ENCODE data around the gene SCUBE1. TPM values are rescaled to one million over a fixed set of nuclear protein-coding genes. Genes with fewer than 3 reads are reported as not detected.

The SCUBE1 gene
- polyA plus RNA-seq, 1 of the 3 experiments (the other 2 are of a cell fraction), result 0.56 TPM

DNA sequence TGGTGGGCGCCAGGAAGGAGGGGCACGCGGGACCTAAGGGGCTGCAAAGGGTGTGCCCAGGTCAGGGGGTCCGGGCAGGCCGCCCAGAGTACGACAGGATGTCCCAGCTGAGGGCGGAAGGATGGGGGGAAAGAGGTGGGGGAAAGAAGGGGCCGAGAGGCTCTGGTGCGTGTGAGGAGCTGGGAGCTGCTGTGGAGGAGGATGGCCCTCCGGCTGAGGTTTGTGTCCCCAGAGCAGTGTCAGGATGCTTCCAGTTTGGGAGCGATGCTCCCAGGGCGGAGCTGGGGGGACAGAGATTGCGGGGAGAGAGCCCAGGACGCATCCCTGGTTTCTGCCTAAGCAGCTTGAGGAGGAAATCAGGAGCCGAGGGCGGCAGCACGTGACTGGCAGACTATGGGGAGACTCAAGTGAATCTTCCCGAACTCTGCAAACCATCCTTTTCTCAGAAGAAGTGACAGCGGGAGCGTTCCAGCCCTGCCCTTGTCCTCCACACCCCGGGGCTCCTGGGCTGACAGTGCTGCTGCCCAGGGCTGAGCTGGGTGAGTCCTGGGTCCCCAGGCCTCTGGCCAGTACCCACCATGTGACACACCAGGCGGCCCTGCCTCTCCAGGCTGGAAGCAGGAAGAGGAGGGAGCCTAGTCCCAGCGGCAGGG lies 136.5 kb downstream of the SCUBE1 start:
- no peak overlapping the region for H2AFZ ChIP-seq (ENCODE audit: low read depth)
- H3K4me3 ChIP-seq (ENCODE audit: low read depth in 2 of 2, low read length in 1 of 2), result no peak overlapping the region
- no peaks in the 10 kb centered on the region for H3K27me3 ChIP-seq (ENCODE audit: insufficient read depth)
- H3K4me1 ChIP-seq (ENCODE audit: control insufficient read depth in 1 of 2, insufficient read depth in 2 of 2, low read depth in 1 of 2, low read length in 1 of 2), result no peaks in the 10 kb centered on the region
- H3K9me2 ChIP-seq, result no peaks in the 10 kb centered on the region
- TF ChIP-seq RAD21 (IDR thresholded peaks at IDR 0.05; ENCODE audit: low read length) (no peak), EZH2phosphoT487 (IDR thresholded peaks at IDR 0.05; ENCODE audit: borderline replicate concordance, low read depth) (no peak)
- H3K36me3 ChIP-seq (replicated peaks in 1 of 2; ENCODE audit: control insufficient read depth in 1 of 2, insufficient read depth in 2 of 2, low read length in 1 of 2), result no peaks in the 10 kb centered on the region
- no peaks in the 10 kb centered on the region for H3K9me3 ChIP-seq
- WGBS (ENCODE audit: low lambda C conversion rate), result 69% methylated on average over 15 of the region's 23 CpGs
- no peaks in the 10 kb centered on the region for H4K20me1 ChIP-seq (ENCODE audit: insufficient read depth)
- POLR2A ChIA-PET, result no interaction called here
- H3K9ac ChIP-seq, result no peak overlapping the region
- H3K4me2 ChIP-seq, result no peak overlapping the region
- no peak for DNase-seq
- CTCF ChIA-PET, result no interaction called here
- no peaks in the 10 kb centered on the region for H3K79me2 ChIP-seq (ENCODE audit: insufficient read depth)
- H3F3A ChIP-seq (replicated peaks; ENCODE audit: insufficient read depth), result no peaks in the 10 kb centered on the region
- no peak overlapping the region for H3K27ac ChIP-seq (ENCODE audit: low read depth in 2 of 2, low read length in 1 of 2)

DNA sequence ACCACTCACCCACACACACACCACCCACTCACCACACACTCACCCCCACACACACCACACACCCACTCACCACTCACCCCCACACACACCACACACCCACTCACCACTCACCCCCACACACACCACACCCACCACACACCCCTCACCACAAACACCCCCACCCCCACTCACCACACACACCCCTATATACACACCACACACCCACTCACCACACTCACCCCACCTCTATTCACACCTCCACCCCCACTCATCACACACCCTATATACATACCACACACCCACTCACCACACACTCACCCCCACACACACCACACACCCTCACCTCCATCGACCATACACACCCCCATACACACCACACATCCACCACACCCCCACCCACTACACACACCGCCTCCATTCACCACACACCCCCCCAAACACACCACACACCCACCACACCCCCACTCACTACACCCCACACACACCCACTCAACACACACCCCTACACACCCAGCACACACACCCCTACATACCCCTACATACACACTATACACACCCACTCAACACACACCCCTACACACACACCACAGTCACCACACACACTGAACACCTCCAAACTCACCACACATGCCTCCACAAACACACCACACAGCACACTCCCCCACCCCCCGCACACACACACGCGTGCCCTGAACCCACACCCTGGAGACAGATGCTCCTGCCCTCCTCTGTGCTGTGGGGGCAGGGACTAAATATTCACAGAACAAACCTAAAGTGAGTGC lies 137.2 kb downstream of the SCUBE1 start:
- Histone ChIP-seq H3K27ac (ENCODE audit: low read depth in 2 of 2, low read length in 1 of 2) (no peak overlapping the region), H3K4me1 (ENCODE audit: control insufficient read depth in 1 of 2, insufficient read depth in 2 of 2, low read depth in 1 of 2, low read length in 1 of 2) (no peaks in the 10 kb centered on the region), H2AFZ (ENCODE audit: low read depth) (no peak overlapping the region), H3K9ac (no peak overlapping the region), H3K4me2 (no peak overlapping the region), H3K36me3 (replicated peaks in 1 of 2; ENCODE audit: control insufficient read depth in 1 of 2, insufficient read depth in 2 of 2, low read length in 1 of 2) (no peaks in the 10 kb centered on the region), H3K27me3 (ENCODE audit: insufficient read depth) (no peaks in the 10 kb centered on the region), H3F3A (replicated peaks; ENCODE audit: insufficient read depth) (no peaks in the 10 kb centered on the region), H4K20me1 (ENCODE audit: insufficient read depth) (no peaks in the 10 kb centered on the region), H3K79me2 (ENCODE audit: insufficient read depth) (no peaks in the 10 kb centered on the region), H3K9me3 (no peaks in the 10 kb centered on the region), H3K9me2 (no peaks in the 10 kb centered on the region), H3K4me3 (ENCODE audit: low read depth in 2 of 2, low read length in 1 of 2) (no peak overlapping the region)
- DNase-seq, result no peak
- ChIA-PET POLR2A (no interaction called here), CTCF (no interaction called here)
- TF ChIP-seq RXRA (IDR thresholded peaks at IDR 0.05; ENCODE audit: borderline replicate concordance, low read depth) (no peak), FOSL2 (IDR thresholded peaks at IDR 0.05; ENCODE audit: borderline replicate concordance, low read depth) (no peak)
- TF ChIP-seq, protein P1, sequence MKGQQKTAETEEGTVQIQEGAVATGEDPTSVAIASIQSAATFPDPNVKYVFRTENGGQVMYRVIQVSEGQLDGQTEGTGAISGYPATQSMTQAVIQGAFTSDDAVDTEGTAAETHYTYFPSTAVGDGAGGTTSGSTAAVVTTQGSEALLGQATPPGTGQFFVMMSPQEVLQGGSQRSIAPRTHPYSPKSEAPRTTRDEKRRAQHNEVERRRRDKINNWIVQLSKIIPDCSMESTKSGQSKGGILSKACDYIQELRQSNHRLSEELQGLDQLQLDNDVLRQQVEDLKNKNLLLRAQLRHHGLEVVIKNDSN (IDR thresholded peaks at IDR 0.05; ENCODE audit: borderline replicate concordance, low read depth), result no peak
- TF ChIP-seq, protein P2, sequence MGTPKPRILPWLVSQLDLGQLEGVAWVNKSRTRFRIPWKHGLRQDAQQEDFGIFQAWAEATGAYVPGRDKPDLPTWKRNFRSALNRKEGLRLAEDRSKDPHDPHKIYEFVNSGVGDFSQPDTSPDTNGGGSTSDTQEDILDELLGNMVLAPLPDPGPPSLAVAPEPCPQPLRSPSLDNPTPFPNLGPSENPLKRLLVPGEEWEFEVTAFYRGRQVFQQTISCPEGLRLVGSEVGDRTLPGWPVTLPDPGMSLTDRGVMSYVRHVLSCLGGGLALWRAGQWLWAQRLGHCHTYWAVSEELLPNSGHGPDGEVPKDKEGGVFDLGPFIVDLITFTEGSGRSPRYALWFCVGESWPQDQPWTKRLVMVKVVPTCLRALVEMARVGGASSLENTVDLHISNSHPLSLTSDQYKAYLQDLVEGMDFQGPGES (IDR thresholded peaks at IDR 0.05; ENCODE audit: low read depth, low read length), result no peak
- WGBS (ENCODE audit: low lambda C conversion rate), result 84% methylated on average over 5 of the region's 5 CpGs

DNA sequence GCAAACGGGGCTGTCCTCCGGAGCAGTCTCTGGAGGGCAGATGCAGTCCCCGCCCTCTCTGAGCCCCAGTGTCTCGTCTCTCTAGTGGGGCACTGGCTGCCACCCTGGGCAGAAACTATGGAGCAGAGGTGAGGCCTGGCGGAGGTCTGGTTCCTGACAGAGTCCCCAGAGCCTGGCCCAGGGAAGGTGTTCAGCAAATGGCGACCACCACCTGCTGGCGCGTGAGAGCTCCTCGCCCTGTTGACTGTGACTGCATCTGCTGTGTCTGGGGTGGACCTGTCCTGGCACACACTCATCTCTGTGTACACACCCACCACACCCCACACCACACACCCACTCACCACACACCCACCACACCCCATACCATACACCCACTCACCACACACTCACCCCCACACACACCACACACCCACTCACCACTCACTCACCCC lies 137.9 kb downstream of the SCUBE1 start:
- no peak for DNase-seq
- CTCF ChIA-PET, result no interaction called here
- WGBS (ENCODE audit: low lambda C conversion rate), result no CpG with 5 or more reads among the region's 9 CpGs
- no peak overlapping the region for H3K4me3 ChIP-seq (ENCODE audit: low read depth in 2 of 2, low read length in 1 of 2)
- POLR2A ChIA-PET, result no interaction called here
- H3K4me2 ChIP-seq, result no peak overlapping the region
- H2AFZ ChIP-seq (ENCODE audit: low read depth), result no peak overlapping the region
- H3K36me3 ChIP-seq (replicated peaks in 1 of 2; ENCODE audit: control insufficient read depth in 1 of 2, insufficient read depth in 2 of 2, low read length in 1 of 2), result no peaks in the 10 kb centered on the region
- no peaks in the 10 kb centered on the region for H3K4me1 ChIP-seq (ENCODE audit: control insufficient read depth in 1 of 2, insufficient read depth in 2 of 2, low read depth in 1 of 2, low read length in 1 of 2)
- no peaks in the 10 kb centered on the region for H3K27me3 ChIP-seq (ENCODE audit: insufficient read depth)
- H3K79me2 ChIP-seq (ENCODE audit: insufficient read depth), result no peaks in the 10 kb centered on the region
- H4K20me1 ChIP-seq (ENCODE audit: insufficient read depth), result no peaks in the 10 kb centered on the region
- no peak overlapping the region for H3K27ac ChIP-seq (ENCODE audit: low read depth in 2 of 2, low read length in 1 of 2)
- H3K9me3 ChIP-seq, result no peaks in the 10 kb centered on the region
- no peak overlapping the region for H3K9ac ChIP-seq
- H3F3A ChIP-seq (replicated peaks; ENCODE audit: insufficient read depth), result no peaks in the 10 kb centered on the region
- H3K9me2 ChIP-seq, result no peaks in the 10 kb centered on the region
- TF ChIP-seq NRF1 (IDR thresholded peaks at IDR 0.05; ENCODE audit: low read depth, low read length) (no peak), YY1 (IDR thresholded peaks at IDR 0.05; ENCODE audit: low read depth) (no peak), MEF2A (IDR thresholded peaks at IDR 0.05; ENCODE audit: borderline replicate concordance, low read depth) (no peak), TEAD4 (IDR thresholded peaks at IDR 0.05; ENCODE audit: borderline replicate concordance, insufficient read depth) (no peak), ELF1 (IDR thresholded peaks at IDR 0.05) (no peak)
- TF ChIP-seq, protein P3, sequence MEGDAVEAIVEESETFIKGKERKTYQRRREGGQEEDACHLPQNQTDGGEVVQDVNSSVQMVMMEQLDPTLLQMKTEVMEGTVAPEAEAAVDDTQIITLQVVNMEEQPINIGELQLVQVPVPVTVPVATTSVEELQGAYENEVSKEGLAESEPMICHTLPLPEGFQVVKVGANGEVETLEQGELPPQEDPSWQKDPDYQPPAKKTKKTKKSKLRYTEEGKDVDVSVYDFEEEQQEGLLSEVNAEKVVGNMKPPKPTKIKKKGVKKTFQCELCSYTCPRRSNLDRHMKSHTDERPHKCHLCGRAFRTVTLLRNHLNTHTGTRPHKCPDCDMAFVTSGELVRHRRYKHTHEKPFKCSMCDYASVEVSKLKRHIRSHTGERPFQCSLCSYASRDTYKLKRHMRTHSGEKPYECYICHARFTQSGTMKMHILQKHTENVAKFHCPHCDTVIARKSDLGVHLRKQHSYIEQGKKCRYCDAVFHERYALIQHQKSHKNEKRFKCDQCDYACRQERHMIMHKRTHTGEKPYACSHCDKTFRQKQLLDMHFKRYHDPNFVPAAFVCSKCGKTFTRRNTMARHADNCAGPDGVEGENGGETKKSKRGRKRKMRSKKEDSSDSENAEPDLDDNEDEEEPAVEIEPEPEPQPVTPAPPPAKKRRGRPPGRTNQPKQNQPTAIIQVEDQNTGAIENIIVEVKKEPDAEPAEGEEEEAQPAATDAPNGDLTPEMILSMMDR (IDR thresholded peaks at IDR 0.05), result no peak
- TF ChIP-seq, protein P1 (IDR thresholded peaks at IDR 0.05; ENCODE audit: borderline replicate concordance, low read depth), result no peak

Measured in SK-N-SH (cell line).